Smooth muscle cell (in vitro differentiated cells): Measurements from ENCODE around the gene UMPS. TPM values are rescaled to one million over a fixed set of nuclear protein-coding genes. Genes with fewer than 3 reads are reported as not detected.
A peak's percentile ranks its signal among the peaks of the same experiment; 100 is the strongest.

Experiments
- DNase-seq: peaks from one replicate; lab custom pipeline; 2025; ENCODE audit not compliant: unreplicated experiment; lab: John Stamatoyannopoulos, UW
- H2AFZ ChIP-seq: fragments of 200-600 bp; sonication (generic); 2 replicates; pipeline ENCODE4 v1.6.0; 2016; ENCODE audit warnings: antibody characterized with exemption, low read depth, mild to moderate bottlenecking
- H3F3A ChIP-seq: fragments of 200-600 bp; sonication (generic); 2 replicates; pipeline ENCODE4 v1.6.0; 2017; ENCODE audit warnings: antibody characterized with exemption, low read depth
- H3K27ac ChIP-seq: fragments of 200-600 bp; sonication (generic); 2 replicates; pipeline ENCODE4 v1.5.1; 2016; ENCODE audit warnings: low read depth, mild to moderate bottlenecking
- H3K27me3 ChIP-seq: fragments of 200-600 bp; sonication (generic); 2 replicates; pipeline ENCODE4 v1.6.1; 2016; ENCODE audit warnings: low read depth, mild to moderate bottlenecking
- H3K36me3 ChIP-seq: fragments of 200-600 bp; sonication (generic); 2 replicates; pipeline ENCODE4 v1.5.1; 2016; ENCODE audit warnings: low read depth
- H3K4me1 ChIP-seq: fragments of 200-600 bp; sonication (generic); 2 replicates; pipeline ENCODE4 v1.5.1; 2016; ENCODE audit warnings: low read depth
- H3K4me2 ChIP-seq: fragments of 200-600 bp; sonication (generic); 2 replicates; pipeline ENCODE4 v1.6.0; 2016; ENCODE audit warnings: mild to moderate bottlenecking
- H3K4me3 ChIP-seq: fragments of 200-600 bp; sonication (generic); 2 replicates; pipeline ENCODE4 v1.5.1; 2016; ENCODE audit warnings: mild to moderate bottlenecking
- H3K79me2 ChIP-seq: fragments of 200-600 bp; sonication (generic); 2 replicates; pipeline ENCODE4 v1.6.0; 2016; ENCODE audit warnings: low read depth, mild to moderate bottlenecking
- H3K9ac ChIP-seq: fragments of 200-600 bp; sonication (generic); 2 replicates; pipeline ENCODE4 v1.6.0; 2016; ENCODE audit warnings: low read depth
- H3K9me3 ChIP-seq: fragments of 200-600 bp; sonication (generic); replicated peaks from 2 replicates; pipeline ENCODE4 v1.5.1; 2016; ENCODE audit warnings: low read depth
- H4K20me1 ChIP-seq: fragments of 200-600 bp; sonication (generic); 2 replicates; pipeline ENCODE4 v1.6.0; 2016; ENCODE audit warnings: low read depth
- CTCF ChIP-seq: fragments of 200-600 bp; sonication (generic); IDR thresholded peaks from 2 replicates; pipeline ENCODE4 v1.5.1; 2017; ENCODE audit warnings: borderline replicate concordance, mild to moderate bottlenecking, antibody characterized with exemption; ENCODE audit not compliant: insufficient read depth, poor library complexity, severe bottlenecking
- WGBS: methylation state at CpG from one replicate; pipeline ENCODE4 v1.1.7; 2016; ENCODE audit warnings: low lambda C conversion rate; 5-methylcytosine and 5-hydroxymethylcytosine counted together
- polyA plus RNA-seq: library from polyadenylated mRNA; unstranded; fragments of >200 nt; fragmentation: Nextera tagmentation; extraction: Ambion mirVana; gene quantifications from 2 replicates; pipeline ENCODE4 v1.2.1, GENCODE V29; 2016
- total RNA-seq: library from RNA; depleted of rRNA; stranded (reverse); fragments of >200 nt; gene quantifications from 2 replicates; pipeline ENCODE4 v1.2.3, GENCODE V29; 2014

UMPS gene
- total and polyA plus RNA-seq, 2 experiments from 2014 or later, result 22.3 to 79.2 TPM

- Histone ChIP-seq H4K20me1 (no peaks in the 10 kb centered on the region), H3K27me3 (no peaks in the 10 kb centered on the region), H3K79me2 (no peaks in the 10 kb centered on the region), H2AFZ (no peak overlapping the region), H3K9ac (no peak overlapping the region), H3K36me3 (no peaks in the 10 kb centered on the region), H3F3A (no peaks in the 10 kb centered on the region), H3K4me2 (peak overlapping the region; percentile 62), H3K4me1 (no peaks in the 10 kb centered on the region), H3K27ac (no peak overlapping the region), H3K9me3 (no peaks in the 10 kb centered on the region), H3K4me3 (no peak overlapping the region)
- DNase-seq, result peak; percentile 18
- 22% methylated on average over 11 of the region's 11 CpGs for WGBS
- TF ChIP-seq CTCF, result peak; percentile 83
These were observed 41.4 kb upstream of the UMPS start for GRCh38 chr3:124688581-124689454.

- Histone ChIP-seq H3K4me2 (no peak overlapping the region), H3K4me3 (no peak overlapping the region), H3K9me3 (no peaks in the 10 kb centered on the region), H4K20me1 (no peaks in the 10 kb centered on the region), H3K36me3 (no peaks in the 10 kb centered on the region), H2AFZ (no peak overlapping the region), H3K9ac (no peak overlapping the region), H3K79me2 (no peaks in the 10 kb centered on the region), H3K4me1 (no peaks in the 10 kb centered on the region), H3K27me3 (no peaks in the 10 kb centered on the region), H3K27ac (no peak overlapping the region), H3F3A (no peaks in the 10 kb centered on the region)
- 81% methylated on average over 3 of the region's 3 CpGs for WGBS
- no peak for DNase-seq
- no peak for TF ChIP-seq CTCF
These were observed 38.7 kb upstream of the UMPS start for GRCh38 chr3:124691599-124691998.

- no peak overlapping the region for H3K27ac ChIP-seq
- no peaks in the 10 kb centered on the region for H3F3A ChIP-seq
- 83% methylated on average over 5 of the region's 5 CpGs for WGBS
- H3K27me3 ChIP-seq, result no peaks in the 10 kb centered on the region
- H2AFZ ChIP-seq, result no peak overlapping the region
- no peaks in the 10 kb centered on the region for H3K36me3 ChIP-seq
- H3K4me2 ChIP-seq, result no peak overlapping the region
- no peaks in the 10 kb centered on the region for H3K4me1 ChIP-seq
- H3K9ac ChIP-seq, result no peak overlapping the region
- H3K9me3 ChIP-seq, result no peaks in the 10 kb centered on the region
- H4K20me1 ChIP-seq, result no peaks in the 10 kb centered on the region
- no peaks in the 10 kb centered on the region for H3K79me2 ChIP-seq
- no peak overlapping the region for H3K4me3 ChIP-seq
- TF ChIP-seq CTCF, result no peak
- DNase-seq, result no peak
These were observed 35.8 kb upstream of the UMPS start for GRCh38 chr3:124694486-124694885.

- Histone ChIP-seq H3K4me2 (no peak overlapping the region), H3K9me3 (no peaks in the 10 kb centered on the region), H3K27ac (no peak overlapping the region), H3F3A (no peaks in the 10 kb centered on the region), H4K20me1 (no peaks in the 10 kb centered on the region), H2AFZ (no peak overlapping the region), H3K36me3 (no peaks in the 10 kb centered on the region), H3K4me1 (no peaks in the 10 kb centered on the region), H3K9ac (no peak overlapping the region), H3K4me3 (no peak overlapping the region), H3K27me3 (no peaks in the 10 kb centered on the region), H3K79me2 (no peaks in the 10 kb centered on the region)
- no peak for TF ChIP-seq CTCF
- 93% methylated on average over 3 of the region's 3 CpGs for WGBS
- DNase-seq, result no peak
These were observed 34.9 kb upstream of the UMPS start for GRCh38 chr3:124695369-124695768.
